T-cell (primary cell): Measurements from ENCODE around the gene LRRC27. TPM values are rescaled to one million over a fixed set of nuclear protein-coding genes. Genes with fewer than 3 reads are reported as not detected.
A peak's percentile ranks its signal among the peaks of the same experiment; 100 is the strongest.
"Not testable (repeated sequence)": the region's sequence is repeated elsewhere in the genome, so short reads cannot be mapped to it uniquely, and the experiment has no call there.

ENCODE experiments used
- ATAC-seq, 4 experiments: fragments of 200-7000 bp in 3 of 4; fragments of 150-1000 bp in 1 of 4; cut with Tn5 transposase; replicated peaks in 1 of 4; 1 replicate in 3 of 4; 2 replicates in 1 of 4; pipeline ENCODE4 v1.10.0; 2021; ENCODE audit warnings: moderate library complexity in 3 of 4, mild to moderate bottlenecking in 2 of 4, moderate number of reproducible peaks in 1 of 4
- CTCF ChIA-PET, 2 donors: fragments of 300-600 bp; sonication (Branson Sonifier 250); formaldehyde crosslinking; loops; one replicate each; lab custom pipeline; 2022; ENCODE audit warnings: antibody characterized with exemption in 2 of 2; lab: Charles Lee
- POLR2A ChIA-PET, 2 donors: fragments of 300-600 bp; sonication (Branson Sonifier 250); formaldehyde crosslinking; loops; one replicate each; lab custom pipeline; 2022; ENCODE audit warnings: antibody characterized with exemption in 2 of 2; lab: Charles Lee
- DNase-seq, 35 experiments: peaks; one replicate each; pipeline versions ENCODE4 v3.0.0 to v3.0.0-alpha.2; 2013 to 2023
- H3K27ac ChIP-seq: one replicate; pipeline ENCODE4 v1.5.1; 2013; ENCODE audit warnings: low read length
- H3K27me3 ChIP-seq, 2 experiments: replicated peaks in 1 of 2; 1 replicate in 1 of 2; 2 replicates in 1 of 2; pipeline versions ENCODE4 v1.6.1 to v1.7.0; 2013; ENCODE audit warnings: low read length in 1 of 2, mixed read lengths in 1 of 2; ENCODE audit not compliant: control insufficient read depth in 2 of 2, insufficient read depth in 2 of 2; ENCODE audit errors: extremely low read depth in 1 of 2
- H3K36me3 ChIP-seq, 2 donors: 1 replicate in 1 of 2; 2 replicates in 1 of 2; pipeline versions ENCODE4 v1.6.1 to v1.7.0; 2013; ENCODE audit warnings: low read length in 1 of 2; ENCODE audit not compliant: control insufficient read depth in 2 of 2, insufficient read depth in 1 of 2; ENCODE audit errors: extremely low read depth in 1 of 2
- H3K4me1 ChIP-seq, 2 experiments: 1 replicate in 1 of 2; 2 replicates in 1 of 2; pipeline versions ENCODE4 v1.6.1 to v1.7.0; 2013; ENCODE audit warnings: low read length in 2 of 2, mixed read lengths in 1 of 2; ENCODE audit not compliant: insufficient read depth in 2 of 2, control insufficient read depth in 1 of 2; ENCODE audit errors: extremely low read depth in 1 of 2
- H3K4me3 ChIP-seq, 2 donors: 1 replicate in 1 of 2; 2 replicates in 1 of 2; pipeline versions ENCODE4 v1.5.1 to v1.7.0; 2013; ENCODE audit warnings: mild to moderate bottlenecking in 2 of 2, low read length in 1 of 2, moderate library complexity in 1 of 2; ENCODE audit not compliant: control insufficient read depth in 1 of 2; ENCODE audit errors: extremely low read depth in 1 of 2
- H3K9me3 ChIP-seq: 2 replicates; pipeline ENCODE4 v1.7.0; 2013
- H3K27ac Mint-ChIP-seq, 2 donors: one replicate each; pipeline ENCODE4 v1.8.0; 2020 to 2021; ENCODE audit warnings: mild to moderate bottlenecking in 2 of 2, mixed read lengths in 2 of 2
- H3K27me3 Mint-ChIP-seq, 2 donors: one replicate each; pipeline ENCODE4 v1.8.0; 2021 to 2022; ENCODE audit warnings: mixed read lengths in 2 of 2
- H3K36me3 Mint-ChIP-seq: one replicate; pipeline ENCODE4 v1.8.0; 2021; ENCODE audit warnings: mixed read lengths
- H3K4me1 Mint-ChIP-seq, 3 donors: one replicate each; pipeline ENCODE4 v1.8.0; 2020 to 2022; ENCODE audit warnings: mixed read lengths in 3 of 3, mild to moderate bottlenecking in 1 of 3
- H3K4me3 Mint-ChIP-seq, 3 donors: one replicate each; pipeline ENCODE4 v1.8.0; 2020 to 2022; ENCODE audit warnings: mild to moderate bottlenecking in 3 of 3, mixed read lengths in 3 of 3, moderate library complexity in 3 of 3
- H3K9me3 Mint-ChIP-seq, 3 donors: one replicate each; pipeline ENCODE4 v1.8.0; 2020 to 2022; ENCODE audit warnings: mixed read lengths in 3 of 3
- WGBS: methylation state at CpG from one replicate; pipeline ENCODE4 v1.1.5; 2013; ENCODE audit warnings: missing lambda C conversion rate; ENCODE audit not compliant: insufficient coverage; 5-methylcytosine and 5-hydroxymethylcytosine counted together
- total RNA-seq, 35 experiments: library from RNA in 6 of 35; stranded (reverse) in 6 of 35; fragments of 120-200 nt in 1 of 35; gene quantifications; one replicate each; pipeline versions ENCODE4 v1.2.1 to v1.2.4 and lab custom pipeline; 2013 to 2026

The LRRC27 gene
- total RNA-seq, 5 donors from 2014 or later (not counting 1 experiment from before 2014, with no cell fraction given), result 3.1 to 7.8 (median 7.0) TPM

DNA sequence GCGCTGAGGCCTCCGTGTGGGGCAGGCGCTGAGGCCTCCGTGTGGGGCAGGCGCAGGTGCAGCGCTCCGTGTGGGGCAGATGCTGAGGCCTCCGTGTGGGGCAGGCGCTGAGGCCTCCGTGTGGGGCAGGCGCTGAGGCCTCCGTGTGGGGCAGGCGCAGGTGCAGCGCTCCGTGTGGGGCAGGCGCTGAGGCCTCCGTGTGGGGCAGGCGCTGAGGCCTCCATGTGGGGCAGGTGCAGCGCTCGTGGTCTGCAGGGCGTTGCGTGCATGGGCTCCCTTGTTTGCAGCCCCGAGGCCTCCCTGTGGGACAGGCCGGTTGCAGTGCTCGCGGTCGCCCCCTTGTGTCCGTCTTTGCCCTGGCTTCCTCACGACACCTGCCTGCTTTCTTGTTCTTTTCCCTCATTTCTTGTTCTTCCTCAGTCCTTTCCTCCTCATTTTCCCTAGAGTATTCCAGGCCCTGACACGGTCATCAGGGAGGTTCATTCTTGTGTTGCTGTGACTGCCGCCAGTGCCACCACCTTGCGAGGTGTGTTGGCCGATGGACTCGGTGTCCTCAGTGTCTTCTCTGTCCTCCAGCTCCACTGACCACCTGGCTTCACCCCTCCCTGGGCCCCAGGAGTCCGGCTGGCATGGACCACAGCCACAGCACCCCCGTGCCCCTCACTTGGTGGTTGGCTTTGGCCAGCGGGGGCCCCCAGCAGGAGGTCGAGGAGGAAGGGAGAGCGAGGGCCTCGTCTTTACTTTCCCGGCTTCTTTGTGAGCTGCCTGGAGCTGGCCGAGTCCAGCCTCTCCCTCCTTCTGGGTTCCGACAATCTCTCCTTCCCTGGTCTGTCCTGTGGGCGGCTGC is 20.7 kb downstream of the LRRC27 start:
- H3K4me3 Mint-ChIP-seq, H3K36me3 ChIP-seq, H3K36me3 Mint-ChIP-seq, H3K9me3 Mint-ChIP-seq, CTCF ChIA-PET, H3K4me1 Mint-ChIP-seq, H3K27ac Mint-ChIP-seq, H3K4me3 ChIP-seq, H3K27me3 ChIP-seq, H3K27me3 Mint-ChIP-seq, H3K4me1 ChIP-seq, H3K27ac ChIP-seq, H3K9me3 ChIP-seq: not testable (repeated sequence)
- DNase-seq, result peak in 34 of 35 experiments; percentile 28 to 84 (median 68)
- 65% methylated on average over 28 of the region's 44 CpGs for WGBS
- POLR2A ChIA-PET, result interaction anchor here in 1 of 2 donors (0.6 kb wide), 1 partner anchor 89 kb away, joined by 3 read pairs; no protein-coding TSS in a partner anchor
- peak; percentile 73 to 78 (median 76) for ATAC-seq

DNA sequence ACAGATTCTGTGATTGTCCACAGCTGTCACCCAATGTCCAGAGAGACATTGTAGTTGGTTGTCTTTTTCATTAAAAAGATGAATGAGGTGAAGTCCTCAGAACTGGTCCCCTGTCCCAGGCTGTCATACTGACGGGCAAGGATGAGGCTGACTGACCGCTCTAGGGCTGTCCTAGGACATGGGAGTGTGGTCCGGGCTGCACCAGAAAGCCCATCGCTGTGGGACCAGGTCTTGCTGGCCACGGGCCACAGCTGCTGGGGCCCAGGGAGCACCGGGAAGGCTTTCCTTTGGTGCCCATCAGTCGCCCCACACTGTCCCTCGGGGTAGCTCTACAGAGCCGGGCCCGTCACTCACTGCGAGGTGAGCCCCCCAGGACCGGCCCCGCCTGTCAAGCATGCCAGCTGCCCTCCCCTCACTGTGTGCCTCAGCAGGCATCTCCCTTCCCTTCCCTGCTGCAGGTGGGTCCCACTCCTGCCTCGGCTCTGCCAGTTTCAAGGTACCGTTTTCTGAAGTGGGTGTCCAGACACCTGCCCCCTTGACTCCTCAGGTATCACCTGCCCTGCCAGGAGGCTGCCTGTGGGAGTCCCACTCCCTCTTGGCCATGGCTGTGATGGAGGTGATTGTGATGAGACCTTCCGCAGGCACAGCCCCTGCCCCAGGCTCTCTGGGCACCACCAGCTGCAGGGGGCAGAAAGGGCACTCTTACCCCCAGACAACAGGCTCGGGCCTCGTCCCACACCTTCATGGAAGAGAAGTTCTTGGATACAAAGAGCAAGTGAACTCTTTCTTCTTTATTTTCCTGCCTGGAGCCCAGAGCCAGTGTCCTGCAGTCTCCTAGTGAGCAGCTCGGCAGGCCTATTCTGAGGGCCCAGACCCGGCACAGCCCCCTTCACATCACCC is 21.7 kb downstream of the LRRC27 start:
- no peaks in the 10 kb centered on the region for H3K9me3 ChIP-seq
- DNase-seq, result no peak
- no peaks in the 10 kb centered on the region for H3K27me3 Mint-ChIP-seq
- peaks cover 0 to 5% of the 10 kb centered on the region in 2 experiments for H3K4me1 ChIP-seq
- H3K4me3 Mint-ChIP-seq, result no peak overlapping the region
- peak overlapping the region in 1 of 2 donors; percentile 44 for H3K27ac Mint-ChIP-seq
- H3K4me1 Mint-ChIP-seq, result peaks cover 0 to 3% (median 2%) of the 10 kb centered on the region in 3 donors
- no peaks in the 10 kb centered on the region for H3K27me3 ChIP-seq
- H3K36me3 ChIP-seq, result peaks cover 0 to 1% of the 10 kb centered on the region in 2 donors
- H3K4me3 ChIP-seq, result no peak overlapping the region
- H3K27ac ChIP-seq, result no peak overlapping the region
- 92% methylated on average over 17 of the region's 20 CpGs for WGBS
- no peaks in the 10 kb centered on the region for H3K36me3 Mint-ChIP-seq
- H3K9me3 Mint-ChIP-seq, result no peaks in the 10 kb centered on the region
- CTCF ChIA-PET, result no interaction called here
- no peak for ATAC-seq
- POLR2A ChIA-PET, result interaction anchor here in 1 of 2 donors (0.6 kb wide), 1 partner anchor 90 kb away, joined by 3 read pairs; no protein-coding TSS in a partner anchor

- ChIA-PET POLR2A (no interaction called here), CTCF (no interaction called here)
- Mint-ChIP-seq H3K9me3 (no peaks in the 10 kb centered on the region), H3K4me3 (no peak overlapping the region), H3K36me3 (no peaks in the 10 kb centered on the region), H3K27ac (no peak overlapping the region), H3K27me3 (no peaks in the 10 kb centered on the region), H3K4me1 (peaks cover 0 to 3% (median 2%) of the 10 kb centered on the region in 3 donors)
- Histone ChIP-seq H3K4me3 (no peak overlapping the region), H3K9me3 (no peaks in the 10 kb centered on the region), H3K36me3 (no peaks in the 10 kb centered on the region), H3K4me1 (peaks cover 0 to 5% of the 10 kb centered on the region in 2 experiments), H3K27me3 (no peaks in the 10 kb centered on the region), H3K27ac (no peak overlapping the region)
- ATAC-seq, result no peak
- no peak for DNase-seq
- 86% methylated on average over 18 of the region's 32 CpGs for WGBS
Observed at GRCh38 chr10:132354356-132355094, 22.5 kb downstream of the LRRC27 start.

DNA sequence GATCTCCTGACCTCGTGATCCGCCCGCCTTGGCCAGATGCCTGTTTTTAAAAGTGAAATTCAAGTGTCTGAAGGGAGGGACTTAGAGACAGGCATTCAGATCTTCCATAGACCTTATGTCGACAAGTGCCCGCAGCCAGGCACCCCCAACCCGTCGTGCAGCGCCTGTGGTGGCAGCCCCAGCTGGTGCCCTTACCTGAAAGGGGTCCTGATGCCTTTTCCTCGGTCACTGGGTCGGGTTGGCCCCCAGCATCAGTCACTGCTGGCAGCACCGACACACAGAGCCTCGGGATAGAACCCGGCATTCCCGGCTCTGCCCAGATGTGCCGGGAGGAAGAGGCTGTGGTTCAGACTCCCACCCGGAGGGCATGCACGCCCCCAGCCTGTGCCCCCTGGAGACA is 23.3 kb downstream of the LRRC27 start:
- Histone ChIP-seq H3K36me3 (no peaks in the 10 kb centered on the region), H3K27me3 (no peaks in the 10 kb centered on the region), H3K4me1 (peaks cover 0 to 5% of the 10 kb centered on the region in 2 experiments), H3K9me3 (no peaks in the 10 kb centered on the region), H3K27ac (no peak overlapping the region), H3K4me3 (no peak overlapping the region)
- Mint-ChIP-seq H3K9me3 (no peaks in the 10 kb centered on the region), H3K36me3 (no peaks in the 10 kb centered on the region), H3K27ac (no peak overlapping the region), H3K4me1 (peaks cover 0 to 3% (median 2%) of the 10 kb centered on the region in 3 donors), H3K27me3 (no peaks in the 10 kb centered on the region), H3K4me3 (no peak overlapping the region)
- WGBS, result 95% methylated on average over 16 of the region's 17 CpGs
- ChIA-PET CTCF (no interaction called here), POLR2A (no interaction called here)
- no peak for DNase-seq
- no peak for ATAC-seq

- no peak for ATAC-seq
- no peaks in the 10 kb centered on the region for H3K36me3 Mint-ChIP-seq
- WGBS, result 94% methylated on average over 10 of the region's 13 CpGs
- peaks cover 0 to 5% of the 10 kb centered on the region in 2 experiments for H3K4me1 ChIP-seq
- POLR2A ChIA-PET, result interaction anchor here in 1 of 2 donors (0.6 kb wide), 1 partner anchor 25 kb away, joined by 3 read pairs; no protein-coding TSS in a partner anchor
- H3K27me3 Mint-ChIP-seq, result no peaks in the 10 kb centered on the region
- no peak overlapping the region for H3K27ac ChIP-seq
- H3K4me3 Mint-ChIP-seq, result no peak overlapping the region
- no peaks in the 10 kb centered on the region for H3K9me3 ChIP-seq
- H3K4me1 Mint-ChIP-seq, result peaks cover 0 to 3% (median 2%) of the 10 kb centered on the region in 3 donors
- no peaks in the 10 kb centered on the region for H3K36me3 ChIP-seq
- CTCF ChIA-PET, result no interaction called here
- DNase-seq, result peak in 1 of 35 experiments; percentile 22
- H3K27me3 ChIP-seq, result no peaks in the 10 kb centered on the region
- H3K27ac Mint-ChIP-seq, result no peak overlapping the region
- no peaks in the 10 kb centered on the region for H3K9me3 Mint-ChIP-seq
- H3K4me3 ChIP-seq, result no peak overlapping the region
Observed at GRCh38 chr10:132355754-132356153, 23.8 kb downstream of the LRRC27 start.
